GM21529 (cell line): ENCODE results near the gene PIMREG.

Experiments used
- ATAC-seq: cut with Tn5 transposase; IDR thresholded peaks from one replicate; pipeline ENCODE4 v1.9.1; 2021; ENCODE audit not compliant: unreplicated experiment

PIMREG gene

GRCh38 chr17:6496640-6497441 lies 52.6 kb downstream of the PIMREG start:
- ATAC-seq = no peak

DNA sequence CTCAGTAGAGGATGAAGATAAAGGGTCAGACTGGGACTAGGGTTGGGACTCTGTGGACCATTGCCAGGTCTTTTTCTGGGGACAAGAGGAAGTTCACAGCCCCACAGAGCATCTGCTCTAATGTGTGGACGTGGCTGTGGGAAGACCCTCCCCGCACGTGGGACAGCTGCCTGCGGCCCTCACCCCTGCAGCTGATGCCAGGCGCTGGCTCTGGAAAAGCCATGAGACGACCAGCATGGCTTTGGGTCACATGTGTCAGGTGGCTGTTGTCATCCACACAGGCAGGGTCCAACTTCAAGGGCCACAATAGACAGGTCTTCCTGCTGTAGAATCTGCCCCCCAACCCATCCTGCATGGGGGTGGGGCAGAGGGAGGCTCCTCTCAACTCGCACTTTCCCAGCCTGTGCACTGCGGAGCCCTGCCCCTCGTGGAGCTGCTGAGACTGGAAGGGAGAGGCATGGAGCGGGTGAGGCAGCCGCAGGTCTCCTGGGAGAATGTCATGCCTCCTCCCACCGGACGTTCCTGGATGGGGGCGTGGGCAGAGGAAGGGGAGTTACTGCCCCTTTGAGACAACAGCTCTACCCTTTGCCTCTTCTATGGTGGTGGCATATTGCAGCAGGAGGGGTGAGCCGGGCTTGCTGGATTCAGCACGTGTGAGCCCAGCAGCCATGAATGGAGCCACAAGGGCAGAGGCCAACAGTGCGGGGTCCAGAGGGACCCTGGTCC lies 53.4 kb downstream of the PIMREG start:
- ATAC-seq = no peak

DNA sequence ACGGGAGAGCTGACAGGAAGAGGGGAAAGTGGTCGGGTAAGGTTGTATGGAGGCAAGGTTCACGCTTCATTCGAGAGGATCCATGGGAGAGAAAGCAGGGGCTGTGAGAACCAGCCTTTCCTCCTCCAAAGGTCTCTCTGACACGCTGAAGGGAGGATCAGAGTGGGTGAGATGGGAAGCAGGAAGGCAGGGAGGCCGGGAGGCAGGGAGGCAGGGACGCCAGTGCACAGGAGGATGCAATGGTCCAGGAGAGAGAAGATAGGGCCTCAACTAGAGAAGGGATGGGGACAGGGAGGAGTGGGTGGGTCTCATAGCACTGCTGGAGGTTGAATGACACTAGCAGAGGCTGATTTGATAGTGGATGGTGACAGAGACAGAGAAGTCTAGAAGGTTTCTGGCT lies 54.1 kb downstream of the PIMREG start:
- ATAC-seq = no peak

- ATAC-seq = no peak
These were observed 54.8 kb downstream of the PIMREG start for GRCh38 chr17:6498901-6499540.
